GM19238 (cell line): Measurements from ENCODE around the gene COL21A1.

ENCODE experiments used
- DNase-seq: peaks from one replicate; pipeline ENCODE4 v3.0.0; 2011; ENCODE audit warnings: low spot score; ENCODE audit not compliant: insufficient read length

The COL21A1 gene

DNA sequence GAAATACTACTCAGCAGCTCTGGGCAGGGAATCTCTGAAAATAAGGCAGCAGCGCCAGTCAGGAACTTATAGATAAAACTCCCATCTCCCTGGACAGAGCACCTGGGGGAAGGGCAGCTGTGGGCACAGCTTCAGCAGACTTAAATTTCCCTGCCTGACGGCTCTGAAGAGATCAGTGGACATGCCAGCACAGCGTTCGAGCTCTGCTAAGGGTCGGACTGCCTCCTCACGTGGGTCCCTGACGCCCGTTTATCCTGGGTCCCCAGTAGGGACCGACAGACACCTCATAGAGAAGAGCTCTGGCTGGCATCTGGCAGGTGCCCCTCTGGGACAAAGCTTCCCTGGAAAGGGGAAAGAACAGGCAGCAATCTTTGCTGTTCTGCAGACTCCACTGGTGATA is 59.0 kb downstream of the COL21A1 start:
- no peak for DNase-seq

- DNase-seq = no peak
Measured at GRCh38 chr6:56187686-56188085, 59.7 kb downstream of the COL21A1 start.

GRCh38 chr6:56176741-56177140 is 70.6 kb downstream of the COL21A1 start:
- DNase-seq = no peak

DNA sequence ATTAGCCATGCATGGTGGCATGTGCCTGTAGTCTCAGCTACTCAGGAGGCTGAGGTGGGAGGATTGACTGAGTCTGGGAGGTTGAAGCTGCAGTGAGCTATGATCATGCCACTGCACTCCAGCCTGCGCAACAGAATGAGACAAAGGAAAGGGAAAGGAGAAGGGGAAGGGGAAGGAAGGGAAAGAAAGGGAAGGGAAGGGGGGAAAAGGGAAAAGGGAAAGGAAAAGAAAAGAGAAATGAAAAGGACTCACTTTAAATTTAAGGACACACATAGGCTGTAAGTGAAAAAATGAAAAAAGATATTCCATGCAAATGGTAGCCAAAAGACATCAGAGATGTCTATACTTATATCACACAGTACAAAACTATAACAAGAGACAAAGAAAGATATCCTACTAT is 74.2 kb downstream of the COL21A1 start:
- no peak for DNase-seq

- DNase-seq = no peak
Measured at GRCh38 chr6:56172144-56172543, 75.2 kb downstream of the COL21A1 start.

- DNase-seq = no peak
Measured at GRCh38 chr6:56169366-56169765, 78.0 kb downstream of the COL21A1 start.

- DNase-seq = no peak
Measured at GRCh38 chr6:56168596-56168995, 78.8 kb downstream of the COL21A1 start.

GRCh38 chr6:56162081-56162480 is 85.3 kb downstream of the COL21A1 start:
- DNase-seq = no peak

- DNase-seq = no peak
Measured at GRCh38 chr6:56160489-56160888, 86.9 kb downstream of the COL21A1 start.

GRCh38 chr6:56158571-56158970 is 88.8 kb downstream of the COL21A1 start:
- DNase-seq = no peak

- DNase-seq = no peak
Measured at GRCh38 chr6:56156643-56157042, 90.7 kb downstream of the COL21A1 start.

DNA sequence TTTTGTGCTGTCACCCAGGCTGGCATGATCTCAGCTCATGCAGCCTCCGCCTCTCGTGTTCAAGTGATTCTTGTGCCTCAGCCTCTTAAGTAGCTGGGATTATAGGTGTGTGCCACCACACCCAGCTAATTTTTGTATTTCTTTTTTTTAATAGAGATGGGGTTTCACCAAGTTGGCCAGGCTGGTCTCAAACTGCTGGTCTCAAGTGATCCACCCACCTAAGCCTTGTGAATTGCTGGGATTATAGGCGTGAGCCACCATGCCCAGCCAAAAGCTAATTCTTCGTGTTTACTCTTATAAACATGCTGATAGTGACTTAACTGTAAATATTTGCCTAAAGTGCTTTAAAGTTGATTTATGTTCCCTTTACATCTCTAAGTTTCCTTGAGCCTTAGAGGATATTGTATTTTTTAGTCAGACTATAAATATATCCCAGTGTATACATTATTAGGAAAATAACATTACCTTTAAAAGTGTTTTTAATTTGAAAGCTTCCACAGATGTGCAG is 91.7 kb downstream of the COL21A1 start:
- DNase-seq = no peak

DNA sequence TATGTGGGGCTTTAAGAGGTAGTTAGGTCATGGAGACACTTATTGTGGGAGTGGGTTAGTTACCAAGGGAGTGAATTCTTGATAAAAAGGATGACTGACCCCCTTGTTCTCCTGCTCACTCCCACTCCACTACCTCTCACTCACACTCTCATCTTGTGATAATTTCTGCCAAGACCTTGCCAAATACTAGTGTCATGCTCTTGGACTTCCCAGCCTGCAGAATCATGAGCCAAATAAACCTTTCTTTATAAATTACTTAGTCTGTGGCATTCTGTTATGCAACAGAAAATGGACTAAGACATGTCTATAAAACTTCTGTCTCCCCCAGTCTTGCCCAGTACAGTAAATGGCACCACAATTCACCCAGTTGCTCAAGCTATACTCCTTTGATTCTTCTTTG is 93.3 kb downstream of the COL21A1 start:
- DNase-seq = no peak

GRCh38 chr6:56152611-56153010 is 94.8 kb downstream of the COL21A1 start:
- no peak for DNase-seq

- DNase-seq = no peak
Measured at GRCh38 chr6:56151609-56152224, 95.7 kb downstream of the COL21A1 start.

DNA sequence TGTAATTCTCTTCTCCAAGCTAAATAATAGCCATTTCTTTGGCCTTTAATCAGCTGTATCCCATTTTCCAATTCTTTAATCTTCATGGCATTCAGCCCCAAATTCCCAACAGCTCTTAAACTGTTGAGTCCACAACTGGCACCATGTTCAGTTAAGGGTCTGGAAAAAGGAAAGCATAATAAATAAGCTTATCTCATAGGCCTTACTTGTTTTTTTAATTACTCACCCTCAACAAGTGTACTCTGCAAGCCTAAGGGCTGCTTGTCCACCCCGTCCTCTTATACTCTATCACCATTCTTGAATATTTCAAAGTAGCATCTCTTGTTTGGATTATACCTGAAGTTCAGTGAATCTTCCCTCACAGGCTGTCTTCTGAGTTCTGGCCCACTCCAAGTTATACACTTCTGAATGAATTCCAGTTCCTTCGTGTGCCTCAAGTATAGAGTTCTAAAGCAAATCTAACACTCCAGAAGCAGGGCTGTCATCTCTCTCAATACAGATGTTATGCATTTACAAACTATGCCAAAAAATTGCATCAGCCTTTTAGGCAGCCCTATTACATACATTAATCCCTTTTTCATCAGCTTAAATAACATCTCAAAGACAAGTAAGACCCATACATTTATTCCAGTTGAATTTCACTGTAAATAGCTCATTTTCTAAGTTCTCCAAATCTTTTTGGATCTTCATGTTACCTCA is 98.7 kb downstream of the COL21A1 start:
- no peak for DNase-seq

DNA sequence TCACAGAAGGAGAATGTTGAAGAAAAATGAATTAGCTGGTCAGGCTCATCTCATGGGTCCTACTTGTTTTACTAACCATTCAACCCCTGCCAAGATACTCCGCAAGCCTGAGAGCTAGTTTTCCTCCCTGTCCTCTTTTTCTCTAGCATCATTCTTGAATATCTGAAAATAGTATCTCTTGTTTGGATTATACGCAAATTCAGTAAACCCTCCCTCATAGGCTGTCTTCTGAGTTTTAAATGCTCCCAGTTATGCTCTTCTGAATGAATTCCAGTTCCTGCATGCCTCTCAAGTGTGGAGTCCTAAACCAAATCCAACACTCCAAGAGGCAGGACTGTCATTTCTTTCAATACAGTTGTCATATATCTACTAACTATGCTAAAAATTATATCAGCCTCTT is 99.6 kb downstream of the COL21A1 start:
- DNase-seq = no peak

- no peak for DNase-seq
Measured at GRCh38 chr6:56146086-56146485, 101.3 kb downstream of the COL21A1 start.

- DNase-seq = no peak
Measured at GRCh38 chr6:56145616-56146015, 101.8 kb downstream of the COL21A1 start.

DNA sequence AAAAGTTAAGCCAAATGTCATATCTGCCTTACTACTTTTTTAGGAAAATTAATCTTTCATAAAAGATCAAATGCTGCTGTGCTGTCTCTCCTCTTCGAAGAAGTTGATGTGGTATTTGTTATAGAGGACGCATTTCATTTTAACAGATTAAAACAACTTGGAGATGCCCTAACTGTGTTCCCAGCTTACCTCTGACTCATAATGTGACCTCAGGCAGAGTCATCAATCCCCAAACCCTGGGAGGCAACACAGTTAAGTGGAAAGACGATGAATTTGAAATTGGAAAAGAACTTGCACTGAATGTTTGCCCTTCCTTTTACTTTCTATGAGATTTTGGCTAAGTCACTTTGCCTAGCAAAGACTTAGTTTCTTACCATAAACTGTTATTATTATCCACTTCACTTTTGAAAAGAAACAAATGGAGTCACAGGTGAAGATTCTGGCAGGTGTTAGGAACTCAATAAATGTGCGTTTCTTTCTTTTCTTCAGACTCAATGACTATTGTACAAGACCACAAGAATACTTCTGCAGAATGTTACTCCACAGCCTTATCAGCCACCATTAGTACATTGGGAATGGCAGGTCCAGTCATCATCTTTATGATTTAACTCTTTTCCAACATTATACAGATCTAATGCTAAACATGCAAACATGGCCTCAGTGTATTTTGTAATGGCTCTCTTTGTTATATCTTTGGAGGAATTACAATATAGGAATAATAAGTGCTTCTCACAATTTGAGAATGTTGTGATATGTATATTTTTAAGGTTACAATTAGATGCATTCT is 102.6 kb downstream of the COL21A1 start:
- no peak for DNase-seq

GRCh38 chr6:56143796-56144195 is 103.6 kb downstream of the COL21A1 start:
- no peak for DNase-seq

DNA sequence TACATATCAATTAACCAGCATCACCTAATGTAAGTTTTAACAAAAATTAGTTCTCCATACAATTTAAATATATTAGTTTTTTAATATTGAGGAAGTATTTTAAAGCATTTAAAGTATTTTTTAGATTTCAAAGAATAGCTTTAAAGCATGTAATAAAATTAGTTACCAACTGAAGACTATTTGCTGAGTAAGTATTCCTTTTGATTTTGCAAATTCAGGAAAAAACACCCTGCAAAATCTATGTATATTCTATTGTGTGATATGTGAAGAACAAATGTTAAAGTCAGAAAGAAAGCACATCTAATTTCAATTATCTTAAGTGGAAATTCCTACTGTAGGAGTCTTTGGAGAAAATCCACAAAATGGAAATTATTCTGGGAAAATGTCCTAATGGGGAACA is 107.3 kb downstream of the COL21A1 start:
- DNase-seq = no peak
